HG02943 (cell line): Measurements from ENCODE around the gene CEP89.
"Not testable (repeated sequence)": the region's sequence is repeated elsewhere in the genome, so short reads cannot be mapped to it uniquely, and the experiment has no call there.

Experiments used
- ATAC-seq: cut with Tn5 transposase; IDR thresholded peaks from one replicate; pipeline ENCODE4 v1.9.1; 2021; ENCODE audit warnings: mild to moderate bottlenecking, low read depth, moderate library complexity; ENCODE audit not compliant: unreplicated experiment

CEP89 gene

DNA sequence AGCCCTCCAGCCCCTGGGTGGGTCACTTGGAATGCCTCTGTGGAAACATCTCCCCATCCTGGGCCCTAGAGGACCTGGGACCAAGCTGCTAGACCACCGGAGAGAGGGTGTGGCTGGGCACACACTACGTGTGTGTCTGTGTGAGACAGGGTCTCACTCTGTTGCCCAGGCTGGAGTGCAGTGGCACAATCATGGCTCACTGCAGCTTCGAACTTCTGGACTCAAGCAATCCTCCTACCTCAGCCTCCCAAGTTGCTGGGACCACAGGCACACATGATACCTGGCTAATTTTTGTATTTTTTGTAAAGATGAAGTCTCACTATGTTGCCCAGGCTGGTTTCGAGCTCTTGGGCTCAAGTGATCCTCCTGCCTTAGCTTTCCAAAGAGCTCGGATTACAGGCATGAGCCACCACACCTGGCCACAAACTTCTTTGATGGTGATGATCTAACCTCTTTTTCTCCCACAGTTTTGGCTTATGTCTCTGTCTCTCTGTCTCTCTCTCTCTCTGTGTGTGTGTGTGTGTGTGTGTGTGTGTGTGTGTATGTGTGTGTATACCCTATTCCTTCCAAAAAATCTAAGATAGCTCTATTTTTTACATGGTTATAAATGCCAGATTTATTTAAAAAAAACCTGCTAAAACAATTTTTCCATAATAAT lies 70.1 kb downstream of the CEP89 start:
- ATAC-seq, result no peak

DNA sequence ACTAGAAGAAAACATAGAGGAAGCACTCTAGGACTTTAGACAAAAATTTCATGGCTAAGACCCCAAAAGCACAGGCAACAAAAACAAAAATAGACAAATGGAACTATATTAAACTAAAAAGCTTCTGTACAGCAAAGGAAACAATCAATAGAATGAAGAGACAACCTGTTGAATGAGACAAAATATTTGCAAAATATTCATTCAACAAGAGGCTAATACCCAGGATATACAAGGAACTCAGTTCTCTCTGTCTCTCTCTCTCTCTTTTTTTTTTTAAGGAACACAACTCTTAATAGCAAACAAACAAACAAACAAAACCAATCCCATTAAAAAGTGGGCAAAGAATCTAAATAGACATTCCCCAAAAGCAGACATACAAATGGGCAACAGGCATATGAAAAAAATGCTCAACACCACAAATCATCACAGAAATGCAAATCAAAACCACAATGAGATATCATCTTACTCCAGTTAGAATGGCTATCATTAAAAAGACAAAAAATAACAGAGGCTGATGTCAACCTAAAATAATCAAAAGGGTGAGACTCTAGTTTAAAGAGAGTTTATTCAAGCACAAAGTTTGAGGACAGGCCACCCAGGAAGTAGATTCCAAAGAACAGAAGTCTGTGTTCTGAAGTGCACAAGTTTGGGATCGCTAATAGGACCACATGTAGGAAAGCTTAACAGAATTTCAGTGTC lies 75.1 kb downstream of the CEP89 start:
- no peak for ATAC-seq

- ATAC-seq, result no peak
Observed at GRCh38 chr19:32895384-32895783, 76.4 kb downstream of the CEP89 start.

- ATAC-seq, result no peak
Observed at GRCh38 chr19:32891609-32892008, 80.1 kb downstream of the CEP89 start.

- no peak for ATAC-seq
Observed at GRCh38 chr19:32890841-32891240, 80.9 kb downstream of the CEP89 start.

DNA sequence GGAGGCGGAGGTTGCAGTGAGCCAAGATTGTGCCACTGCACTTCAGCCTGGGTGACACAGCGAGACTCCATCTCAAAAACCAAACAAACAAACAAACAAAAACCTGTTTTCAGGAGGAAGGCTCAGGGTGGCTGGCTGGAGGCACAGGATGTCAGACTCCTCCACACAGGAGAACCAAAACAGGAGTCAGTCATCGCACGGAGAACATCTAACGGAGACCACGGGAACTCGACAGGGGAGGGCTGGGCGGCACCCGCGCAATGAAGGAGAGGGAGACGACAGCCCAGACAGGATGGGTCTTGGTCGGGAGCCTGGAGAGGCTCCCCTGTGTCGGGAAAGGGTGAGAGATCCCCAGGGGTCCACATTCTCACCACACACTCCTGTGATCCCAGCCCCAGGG lies 81.4 kb downstream of the CEP89 start:
- ATAC-seq, result no peak

- ATAC-seq, result no peak
Observed at GRCh38 chr19:32889137-32889934, 82.4 kb downstream of the CEP89 start.

- ATAC-seq, result no peak
Observed at GRCh38 chr19:32887572-32888215, 84.1 kb downstream of the CEP89 start.

DNA sequence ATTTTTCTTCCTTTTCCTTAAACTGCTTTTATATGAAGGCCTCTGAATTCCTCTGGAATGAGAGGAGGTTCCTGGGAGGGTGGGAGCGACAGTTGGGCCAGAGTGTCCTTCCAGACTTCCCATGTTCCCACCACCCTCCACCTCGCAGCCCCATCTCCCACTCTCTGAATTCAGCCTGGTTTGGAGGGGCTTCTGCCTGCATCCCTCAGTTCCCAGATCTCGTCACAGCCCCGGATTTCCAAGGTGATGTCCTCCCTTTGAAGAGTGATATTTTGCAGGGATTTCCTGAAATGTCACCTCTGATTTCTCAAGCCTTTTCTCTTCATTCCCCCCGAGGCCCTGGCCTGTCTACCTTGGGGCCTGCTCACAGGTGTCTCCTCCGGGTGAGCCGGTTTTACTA lies 85.5 kb downstream of the CEP89 start:
- no peak for ATAC-seq

DNA sequence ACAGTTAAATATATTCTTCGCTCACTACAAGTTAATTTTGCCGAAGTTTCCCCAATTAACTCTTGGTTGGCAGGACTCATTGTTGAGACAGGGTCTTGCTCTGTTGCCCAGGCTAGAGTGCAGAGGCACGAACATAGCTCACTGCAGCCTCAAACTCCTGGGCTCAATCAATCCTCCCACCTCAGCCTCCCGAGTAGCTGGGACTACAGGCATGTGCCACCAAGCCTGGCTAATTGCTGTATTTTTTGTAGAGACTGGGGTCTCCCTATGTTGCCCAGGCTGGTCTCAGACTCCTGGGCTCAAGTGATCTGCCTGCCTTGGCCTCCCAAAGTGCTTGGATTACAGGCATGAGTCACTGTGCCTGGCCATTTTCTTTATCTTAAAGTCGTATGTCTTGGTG lies 86.5 kb downstream of the CEP89 start:
- ATAC-seq, result not testable (repeated sequence)

DNA sequence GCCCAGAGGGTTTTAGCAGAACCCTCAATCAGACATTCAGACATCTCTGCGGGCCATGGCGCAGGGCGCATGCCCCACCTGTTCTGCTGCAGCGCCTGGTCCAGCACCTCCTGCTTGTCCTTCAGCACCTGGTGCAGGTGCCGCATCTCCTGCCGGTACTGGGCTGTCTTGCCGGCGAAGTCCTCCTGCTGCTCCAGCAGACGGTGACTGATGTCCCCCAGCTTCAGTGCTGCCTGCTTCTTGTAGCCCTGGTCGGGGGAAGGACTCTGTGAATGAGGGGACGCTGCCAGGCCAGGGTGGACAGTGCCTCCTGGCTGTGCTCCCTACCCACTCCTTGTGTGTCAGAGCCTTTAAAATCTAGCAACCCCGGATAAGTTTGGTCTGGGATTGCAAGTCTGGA lies 90.0 kb downstream of the CEP89 start:
- ATAC-seq, result no peak

DNA sequence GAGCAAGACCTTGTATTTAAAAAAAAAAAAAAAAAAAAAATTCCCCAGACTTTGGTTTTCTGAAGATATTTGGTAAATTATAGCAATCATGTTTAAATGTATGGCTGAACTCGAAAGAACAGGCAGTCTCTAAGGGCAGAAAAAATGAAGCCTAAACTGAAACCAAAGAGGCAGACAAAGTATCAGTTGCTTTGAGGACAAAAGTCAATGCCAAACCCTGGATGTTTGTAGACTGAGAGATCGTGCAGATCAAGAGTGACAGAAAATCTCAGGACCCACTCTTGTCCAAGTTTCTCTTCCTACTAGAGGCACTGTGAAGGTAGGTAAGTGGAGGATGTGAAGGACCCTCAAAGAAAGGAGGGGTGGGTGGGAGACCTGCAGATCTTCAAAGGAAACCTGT lies 91.1 kb downstream of the CEP89 start:
- ATAC-seq, result no peak

DNA sequence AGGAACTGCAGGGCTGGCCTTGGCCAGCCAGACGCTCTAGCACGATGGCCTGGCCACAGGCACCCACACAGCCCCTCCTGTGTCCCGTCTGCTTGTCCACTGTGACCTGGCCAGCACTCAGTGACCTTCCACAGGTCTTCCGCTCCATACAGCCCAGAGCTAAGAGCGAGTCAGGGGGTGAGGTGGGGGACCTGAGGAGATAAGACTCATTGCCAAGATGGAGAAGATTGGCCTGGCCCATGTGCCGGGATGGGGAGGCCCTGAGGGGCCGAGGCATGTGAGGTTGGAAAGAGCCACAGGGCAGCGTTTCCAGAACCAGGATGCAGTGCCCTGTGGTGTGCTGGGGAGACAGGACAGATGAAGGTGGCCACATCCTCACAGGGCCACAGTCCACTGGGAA lies 92.0 kb downstream of the CEP89 start:
- ATAC-seq, result no peak

- no peak for ATAC-seq
Observed at GRCh38 chr19:32878988-32879387, 92.8 kb downstream of the CEP89 start.

GRCh38 chr19:32877977-32878745 lies 93.6 kb downstream of the CEP89 start:
- ATAC-seq, result no peak

GRCh38 chr19:32877323-32877912 lies 94.3 kb downstream of the CEP89 start:
- no peak for ATAC-seq

DNA sequence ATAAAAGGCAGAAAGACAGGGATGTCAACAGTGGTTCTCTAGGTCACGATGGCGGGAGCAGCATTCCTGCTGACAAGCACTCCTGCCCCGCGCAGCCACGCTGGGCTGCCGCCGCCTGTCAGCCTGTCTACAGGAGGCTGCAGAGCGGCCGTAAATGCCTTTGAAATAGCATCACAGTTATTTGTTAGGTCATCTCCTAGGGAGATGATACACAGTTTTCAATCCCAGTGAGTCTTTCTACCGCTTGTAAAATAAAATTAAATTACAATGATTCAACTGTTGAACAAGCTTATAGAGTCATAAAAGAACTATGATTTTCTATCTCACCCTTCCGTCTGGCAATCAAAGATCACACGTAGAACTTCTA lies 94.9 kb downstream of the CEP89 start:
- ATAC-seq, result no peak

DNA sequence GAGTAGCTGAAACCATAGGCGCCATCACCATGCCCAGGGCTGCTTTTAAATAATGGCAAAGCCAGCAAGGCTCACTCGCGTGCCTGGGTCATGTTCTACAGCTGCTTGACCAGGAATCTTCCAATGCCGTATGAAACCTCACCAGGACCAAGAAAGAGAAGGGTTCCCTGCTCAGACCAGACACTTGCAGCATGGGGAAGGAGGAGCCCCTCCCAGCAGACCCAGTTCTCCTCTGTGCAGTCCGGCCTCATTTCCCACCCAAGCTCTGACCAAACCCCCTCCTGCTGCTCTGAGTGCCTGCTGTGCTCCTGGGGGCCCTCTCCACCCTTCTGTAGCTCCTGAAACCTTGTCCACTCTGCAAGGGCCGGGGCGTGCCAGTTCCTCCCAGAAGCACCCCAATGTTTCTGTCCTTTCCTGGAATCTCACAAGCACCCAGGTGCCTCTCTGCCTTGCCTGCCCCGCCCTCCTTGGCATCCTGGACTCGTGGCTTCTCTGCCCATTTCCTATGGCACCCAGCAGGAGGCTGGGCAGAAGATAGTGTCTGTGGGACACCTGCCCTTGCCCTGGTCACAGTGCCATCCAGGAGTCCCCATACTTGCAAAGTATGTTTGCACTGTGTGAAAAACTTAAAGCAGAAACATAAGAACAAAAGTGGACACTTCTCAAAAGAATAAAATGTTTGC lies 95.4 kb downstream of the CEP89 start:
- ATAC-seq, result no peak

DNA sequence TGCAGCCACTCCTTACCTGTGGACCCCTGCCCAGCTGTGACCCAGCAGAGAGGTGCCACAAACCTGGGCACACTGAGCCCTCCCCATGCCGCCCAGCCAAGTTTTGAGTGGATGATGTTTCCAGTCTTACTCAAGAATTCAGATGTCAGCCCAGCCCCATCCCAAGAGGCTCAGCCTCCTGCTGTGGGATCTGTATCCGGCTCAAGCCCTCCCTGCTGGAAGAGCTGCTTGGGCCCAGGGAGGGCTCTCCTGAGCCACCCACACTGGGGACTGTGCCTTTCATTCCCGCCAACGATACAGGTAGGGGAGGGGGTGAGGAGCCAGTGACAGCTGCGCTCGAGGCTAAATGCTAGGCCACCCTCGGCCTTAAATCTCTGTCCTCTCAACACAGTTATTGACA lies 96.3 kb downstream of the CEP89 start:
- ATAC-seq, result no peak

GRCh38 chr19:32874605-32875004 lies 97.2 kb downstream of the CEP89 start:
- no peak for ATAC-seq
